Measurements from ENCODE around the gene DMWD. TPM values are rescaled to one million over a fixed set of nuclear protein-coding genes. Genes with fewer than 3 reads are reported as not detected.

The DMWD gene
- total RNA-seq, result 38.6 and 55.9 TPM in 2 replicates

DNA sequence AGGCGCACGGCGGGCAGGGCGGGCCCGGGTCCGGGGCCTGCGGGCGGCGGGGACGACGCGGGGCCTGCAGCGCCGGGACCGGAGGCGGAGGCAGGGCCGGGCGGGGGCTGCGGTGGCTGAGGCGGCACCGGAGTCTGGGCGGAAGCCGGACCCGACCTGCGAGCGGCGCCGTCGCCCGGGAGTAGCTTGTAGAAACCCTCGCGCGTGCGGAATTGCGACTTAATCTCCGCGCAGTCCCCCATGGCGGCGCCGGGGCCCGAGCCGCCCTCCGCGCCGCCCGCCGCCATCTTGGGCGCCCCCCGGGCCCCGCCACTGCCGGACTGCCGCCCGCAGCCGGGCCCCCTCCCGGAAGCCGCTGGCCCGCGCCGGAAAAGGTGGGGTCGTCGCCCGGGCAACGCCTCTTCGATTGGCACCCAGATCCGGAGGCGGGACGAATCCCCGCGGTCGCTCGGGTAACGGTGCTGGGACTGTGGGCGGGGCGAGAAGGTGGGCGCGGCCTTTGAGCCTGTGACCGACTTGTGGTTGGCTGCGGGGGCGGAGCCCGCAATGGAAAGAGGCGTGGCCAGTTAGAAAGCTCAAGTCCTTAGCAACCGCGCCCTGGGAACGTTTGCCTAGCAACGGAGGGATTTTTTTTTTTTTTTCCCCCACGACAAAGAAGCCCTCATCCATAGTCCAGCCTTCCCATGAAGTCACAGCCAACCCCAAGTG, at the start of gene DMWD:
DMWD (minus strand) TSS at position 376 of the 708 bp plus-strand sequence; CDS start at position 287, 89 bp downstream.

GRCh38 chr19:45814851-45815480, 22.3 kb upstream of the DMWD start, which contains the start of gene RSPH6A:
Gene RSPH6A (minus strand): TSS chr19:45815308. CDS start chr19:45815176, 132 bp downstream.

DNA sequence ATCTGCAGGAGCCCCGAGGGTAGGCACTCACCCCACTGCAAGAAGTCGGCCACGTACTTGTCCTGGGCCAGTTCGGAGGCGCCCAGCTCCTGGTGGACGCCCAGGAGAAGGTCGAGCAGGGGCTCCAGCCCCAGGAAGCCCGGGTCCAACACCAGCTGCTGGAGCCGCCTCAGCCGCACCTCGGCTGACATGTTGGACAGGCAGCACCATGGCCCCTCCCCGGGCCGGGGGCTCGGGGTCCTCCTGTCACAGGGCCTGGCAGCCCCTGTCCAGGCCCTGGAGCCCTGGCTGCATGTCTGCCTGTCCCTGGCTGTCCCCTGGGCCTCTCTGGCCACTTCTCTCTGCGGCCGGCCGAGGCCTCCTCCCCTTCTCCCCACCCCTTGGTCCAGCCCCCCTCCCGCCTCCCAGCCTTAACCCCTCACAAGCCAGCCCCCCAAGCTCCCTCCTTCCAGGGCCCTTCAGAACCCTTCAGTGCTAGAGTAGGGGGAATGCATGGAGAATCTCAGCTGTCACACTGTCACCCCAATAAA, 10.4 kb downstream of the DMWD start, which contains the start of gene DMPK:
DMPK (minus strand) TSS at position 329 of the 530 bp plus-strand sequence; CDS start at position 191, 138 bp downstream.

GRCh38 chr19:45768984-45769782, 23.5 kb downstream of the DMWD start, which contains the start of gene SIX5:
Gene SIX5 (minus strand): TSS chr19:45769252. CDS start chr19:45768844, 408 bp downstream.

DNA sequence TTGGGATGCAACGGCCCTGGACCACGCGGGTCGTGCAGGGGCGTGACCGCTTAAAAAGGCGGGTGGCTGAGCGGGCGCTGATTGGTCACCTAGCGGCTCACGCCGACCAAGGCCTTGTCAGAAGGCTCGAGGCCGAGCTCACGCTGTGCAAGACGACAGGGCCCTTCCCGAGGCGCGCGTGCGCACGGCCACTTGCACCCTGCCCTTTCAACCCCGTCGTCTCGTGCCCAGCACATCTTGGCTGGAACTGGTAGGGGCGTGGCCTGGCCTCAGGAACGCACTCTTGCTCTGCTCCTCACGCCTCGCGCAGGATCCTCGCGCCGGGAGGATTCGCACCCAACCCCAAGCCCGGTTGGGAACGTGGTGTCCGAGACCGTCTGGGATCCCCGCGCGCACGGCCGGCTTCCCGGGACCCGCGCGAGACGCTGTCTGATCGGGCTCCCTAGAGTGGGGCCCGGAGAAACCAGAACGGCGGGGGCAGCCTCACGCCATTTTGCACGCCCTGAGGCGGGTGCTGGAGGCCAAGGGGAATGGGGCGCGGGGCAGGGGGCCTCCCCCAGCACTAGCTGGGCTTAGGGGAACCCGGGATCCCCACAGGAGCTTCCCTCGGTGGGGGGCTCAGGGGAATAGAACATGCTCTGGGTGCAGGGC, 59.4 kb downstream of the DMWD start, which contains the start of gene MEIOSIN:
MEIOSIN (plus strand) TSS at position 280 of the 651 bp plus-strand sequence. CDS start 1,938 bp downstream, outside the sequence.

Other genes starting within 250 kb of the DMWD start
- 7.0 and 10.4 TPM in 2 replicates for gene OPA3, start 208.0 kb downstream of the DMWD start, total RNA-seq
- gene GPR4, start 190.6 kb downstream of the DMWD start, total RNA-seq, result 0.53 and 0.78 TPM in 2 replicates
- gene EML2, start 153.4 kb downstream of the DMWD start, total RNA-seq, result 64.1 and 80.8 TPM in 2 replicates
- 0.43 and 0.52 TPM in 2 replicates for gene GIPR, start 124.6 kb downstream of the DMWD start, total RNA-seq
- gene SNRPD2, start 100.9 kb downstream of the DMWD start, total RNA-seq, result 194 and 211 TPM in 2 replicates
- gene QPCTL, start 100.2 kb downstream of the DMWD start, total RNA-seq, result 18.1 and 32.5 TPM in 2 replicates
- gene FBXO46, start 61.9 kb downstream of the DMWD start, total RNA-seq, result 6.4 and 6.5 TPM in 2 replicates
- not detected in 2 replicates for gene MEIOSIN, start 59.4 kb downstream of the DMWD start, total RNA-seq
- gene SIX5, start 23.6 kb downstream of the DMWD start, total RNA-seq, result 9.7 and 14.5 TPM in 2 replicates
- 79.7 and 85.8 TPM in 2 replicates for gene DMPK, start 10.4 kb downstream of the DMWD start, total RNA-seq
- gene RSPH6A, start 22.5 kb upstream of the DMWD start, total RNA-seq, result 0.07 TPM in 2 replicates
- 45.5 and 57.3 TPM in 2 replicates for gene SYMPK, start 70.3 kb upstream of the DMWD start, total RNA-seq
- gene FOXA3, start 71.5 kb upstream of the DMWD start, total RNA-seq, result not detected in 2 replicates
- 24.0 and 30.8 TPM in 2 replicates for gene IRF2BP1, start 93.3 kb upstream of the DMWD start, total RNA-seq
- 2.2 and 3.5 TPM in 2 replicates for gene MYPOP, start 109.8 kb upstream of the DMWD start, total RNA-seq
- gene NANOS2, start 121.9 kb upstream of the DMWD start, total RNA-seq, result not detected in 2 replicates
- gene NOVA2, start 181.0 kb upstream of the DMWD start, total RNA-seq, result 0.20 and 1.1 TPM in 2 replicates
- 4.5 and 5.9 TPM in 2 replicates for gene CCDC61, start 202.6 kb upstream of the DMWD start, total RNA-seq
- gene PGLYRP1, start 230.2 kb upstream of the DMWD start, total RNA-seq, result not detected in 2 replicates
- 0.13 TPM in 1 of 2 replicates, not detected in the other for gene IGFL4, start 248.2 kb upstream of the DMWD start, total RNA-seq